Progenitor cell of endocrine pancreas (in vitro differentiated cells): Measurements from ENCODE around the gene RNF150. TPM values are rescaled to one million over a fixed set of nuclear protein-coding genes. Genes with fewer than 3 reads are reported as not detected.

Experiments used
- DNase-seq: peaks from one replicate; pipeline ENCODE4 v3.0.0; 2021; ENCODE audit warnings: low spot score; ENCODE audit not compliant: unreplicated experiment
- H3K27ac Mint-ChIP-seq: 2 replicates; pipeline ENCODE4 v1.8.0; 2021; ENCODE audit warnings: mild to moderate bottlenecking, moderate library complexity, mixed read lengths
- H3K27me3 Mint-ChIP-seq: 2 replicates; pipeline ENCODE4 v1.8.0; 2021; ENCODE audit warnings: mixed read lengths
- H3K36me3 Mint-ChIP-seq: 2 replicates; pipeline ENCODE4 v1.8.0; 2022; ENCODE audit warnings: mixed read lengths; ENCODE audit not compliant: insufficient read depth
- H3K4me1 Mint-ChIP-seq: 2 replicates; pipeline ENCODE4 v1.8.0; 2021; ENCODE audit warnings: low read depth, mixed read lengths
- H3K4me3 Mint-ChIP-seq: 2 replicates; pipeline ENCODE4 v1.8.0; 2021; ENCODE audit warnings: low read depth, mild to moderate bottlenecking, moderate library complexity, mixed read lengths
- H3K9me3 Mint-ChIP-seq: 2 replicates; pipeline ENCODE4 v1.8.0; 2021; ENCODE audit warnings: low read depth, mixed read lengths
- CTCF ChIP-seq: fragments of 200-600 bp; sonication (generic); IDR thresholded peaks from one replicate; pipeline ENCODE4 v1.5.0; 2021; ENCODE audit warnings: antibody characterized with exemption, mild to moderate bottlenecking; ENCODE audit not compliant: unreplicated experiment
- total RNA-seq: library from RNA; stranded (reverse); gene quantifications from 2 replicates; pipeline ENCODE4 v1.2.1, GENCODE V29; 2021

RNF150 gene
- total RNA-seq, 1 donor from 2014 or later = 23.1 TPM

GRCh38 chr4:140932501-140933045 lies 200.7 kb downstream of the RNF150 start:
- no peaks in the 10 kb centered on the region for H3K9me3 Mint-ChIP-seq
- peaks cover 3% of the 10 kb centered on the region for H3K36me3 Mint-ChIP-seq
- peaks cover 7% of the 10 kb centered on the region for H3K4me1 Mint-ChIP-seq
- DNase-seq = no peak
- no peak overlapping the region for H3K4me3 Mint-ChIP-seq
- no peak for TF ChIP-seq CTCF
- no peak overlapping the region for H3K27ac Mint-ChIP-seq
- H3K27me3 Mint-ChIP-seq = no peaks in the 10 kb centered on the region

GRCh38 chr4:140931911-140932310 lies 201.4 kb downstream of the RNF150 start:
- no peak overlapping the region for H3K4me3 Mint-ChIP-seq
- H3K27ac Mint-ChIP-seq = no peak overlapping the region
- TF ChIP-seq CTCF = no peak
- H3K36me3 Mint-ChIP-seq = peaks cover 3% of the 10 kb centered on the region
- H3K9me3 Mint-ChIP-seq = no peaks in the 10 kb centered on the region
- no peaks in the 10 kb centered on the region for H3K27me3 Mint-ChIP-seq
- no peak for DNase-seq
- H3K4me1 Mint-ChIP-seq = peaks cover 7% of the 10 kb centered on the region

GRCh38 chr4:140930557-140930956 lies 202.7 kb downstream of the RNF150 start:
- Mint-ChIP-seq H3K4me3 (no peak overlapping the region), H3K27ac (no peak overlapping the region), H3K36me3 (peaks cover 3% of the 10 kb centered on the region), H3K4me1 (peaks cover 7% of the 10 kb centered on the region), H3K9me3 (no peaks in the 10 kb centered on the region), H3K27me3 (no peaks in the 10 kb centered on the region)
- no peak for DNase-seq
- no peak for TF ChIP-seq CTCF

- Mint-ChIP-seq H3K9me3 (no peaks in the 10 kb centered on the region), H3K27me3 (no peaks in the 10 kb centered on the region), H3K4me3 (no peak overlapping the region), H3K36me3 (peaks cover 3% of the 10 kb centered on the region), H3K4me1 (peaks cover 7% of the 10 kb centered on the region), H3K27ac (no peak overlapping the region)
- TF ChIP-seq CTCF = no peak
- DNase-seq = no peak
Observed at GRCh38 chr4:140930011-140930410, 203.3 kb downstream of the RNF150 start.

GRCh38 chr4:140928880-140929279 lies 204.4 kb downstream of the RNF150 start:
- Mint-ChIP-seq H3K27me3 (no peaks in the 10 kb centered on the region), H3K36me3 (peaks cover 3% of the 10 kb centered on the region), H3K27ac (no peak overlapping the region), H3K4me3 (no peak overlapping the region), H3K4me1 (peaks cover 7% of the 10 kb centered on the region), H3K9me3 (no peaks in the 10 kb centered on the region)
- TF ChIP-seq CTCF = no peak
- DNase-seq = no peak
